Stomach (tissue), 9 donors: ENCODE measurements around the gene STXBP5L. TPM values are rescaled to one million over a fixed set of nuclear protein-coding genes. Genes with fewer than 3 reads are reported as not detected.

Experiments
- DNase-seq, 2 donors: peaks; one replicate each; pipeline versions ENCODE4 v3.0.0 to v3.0.0-alpha.2; 2013 to 2019
- H3K27ac ChIP-seq, 5 donors: fragments of 200-600 bp in 4 of 5; sonication (generic) in 4 of 5; one replicate each; pipeline ENCODE4 v1.5.1; 2013 to 2019; ENCODE audit warnings: mild to moderate bottlenecking in 1 of 5, moderate library complexity in 1 of 5
- H3K27me3 ChIP-seq, 3 donors: fragments of 200-600 bp; sonication (generic); one replicate each; pipeline ENCODE4 v1.5.1; 2017 to 2019; ENCODE audit warnings: mixed run types in 1 of 3
- H3K36me3 ChIP-seq, 4 donors: fragments of 200-600 bp; sonication (generic); 1 replicate in 3 of 4; 2 replicates in 1 of 4; pipeline ENCODE4 v1.5.1; 2016 to 2019
- H3K4me1 ChIP-seq, 4 donors: fragments of 200-600 bp; sonication (generic); one replicate each; pipeline ENCODE4 v1.5.1; 2016 to 2019
- H3K4me3 ChIP-seq, 4 donors: fragments of 200-600 bp; sonication (generic) in 3 of 4; one replicate each; pipeline ENCODE4 v1.5.1; 2016 to 2019; ENCODE audit warnings: mild to moderate bottlenecking in 1 of 4
- H3K9me3 ChIP-seq, 4 donors: fragments of 200-600 bp; sonication (generic); one replicate each; pipeline ENCODE4 v1.5.1; 2016 to 2019
- CTCF ChIP-seq, 7 experiments: fragments of 450-650 bp in 4 of 7; fragments of 200-600 bp in 3 of 7; sonication (generic) in 3 of 7; IDR thresholded peaks; one replicate each; pipeline ENCODE4 v1.5.1; 2016 to 2019; ENCODE audit warnings: antibody characterized with exemption in 7 of 7, control low read depth in 2 of 7, mild to moderate bottlenecking in 1 of 7
- EP300 ChIP-seq: sonication (generic); formaldehyde crosslinking; IDR thresholded peaks from one replicate; pipeline ENCODE4 v1.6.1; 2017; ENCODE audit warnings: antibody characterized with exemption
- POLR2A ChIP-seq, 4 donors: fragments of 450-650 bp; IDR thresholded peaks; one replicate each; pipeline ENCODE4 v1.6.1; 2016; ENCODE audit warnings: antibody characterized with exemption in 4 of 4, control low read depth in 2 of 4, mild to moderate bottlenecking in 1 of 4, moderate library complexity in 1 of 4
- POLR2AphosphoS5 ChIP-seq, 3 donors: sonication (generic); formaldehyde crosslinking; IDR thresholded peaks; one replicate each; pipeline ENCODE4 v1.6.1; 2016; ENCODE audit warnings: antibody characterized with exemption in 3 of 3
- WGBS, 5 donors: extraction: QIAGEN DNeasy Blood & Tissue Kit in 3 of 5; methylation state at CpG; one replicate each; pipeline versions ENCODE4 v1.1.5 to v1.1.7; 2013 to 2018; 5-methylcytosine and 5-hydroxymethylcytosine counted together
- intact Hi-C: fragments of 100-400 bp; cut with DNase I; formaldehyde crosslinking; loops from one replicate; pipeline ENCODE4 v1.15.1; 2023; ENCODE audit warnings: low total_unique reads
- polyA plus RNA-seq, 3 donors: library from polyadenylated mRNA; stranded (reverse); fragments of 200-250 nt; gene quantifications; one replicate each; pipeline ENCODE4 v1.2.3, GENCODE V29; 2013
- total RNA-seq, 5 donors: library from RNA; depleted of rRNA; stranded (reverse); fragments of >200 nt; gene quantifications; one replicate each; pipeline versions ENCODE4 v1.1.0 to v1.2.3, GENCODE V29; 2014 to 2016
- donor health status: healthy with polysubstance abuse.
- donor health status: Bipolar disorder and iron deficiency.
- donor health status: healthy.

Gene STXBP5L
- total and polyA plus RNA-seq, 8 donors, result 0.08 to 12.8 (median 0.42) TPM

GRCh38 chr3:121153851-121154250 lies 245.8 kb downstream of the STXBP5L start:
- no peak for DNase-seq
- H3K27ac ChIP-seq, result no peak overlapping the region
- H3K36me3 ChIP-seq, result no peaks in the 10 kb centered on the region
- H3K27me3 ChIP-seq, result no peaks in the 10 kb centered on the region
- WGBS, 5 donors, result 1 to 9% (median 3%) methylated on average over 1 of the region's 1 CpG
- H3K4me1 ChIP-seq, result no peaks in the 10 kb centered on the region
- intact Hi-C loops, result no loop called here
- TF ChIP-seq EP300 (no peak), POLR2AphosphoS5 (IDR thresholded peaks at IDR 0.05) (no peak), POLR2A (IDR thresholded peaks at IDR 0.05) (no peak), CTCF (IDR thresholded peaks at IDR 0.05) (no peak)
- no peaks in the 10 kb centered on the region for H3K9me3 ChIP-seq
- no peak overlapping the region for H3K4me3 ChIP-seq

- TF ChIP-seq CTCF (IDR thresholded peaks at IDR 0.05), result no peak
- no peak for TF ChIP-seq POLR2A (IDR thresholded peaks at IDR 0.05)
- no peak for TF ChIP-seq POLR2AphosphoS5 (IDR thresholded peaks at IDR 0.05)
- no peak for TF ChIP-seq EP300
- intact Hi-C loops, result no loop called here
- Histone ChIP-seq H3K9me3 (no peaks in the 10 kb centered on the region), H3K27ac (no peak overlapping the region), H3K4me3 (no peak overlapping the region), H3K27me3 (no peaks in the 10 kb centered on the region), H3K36me3 (no peaks in the 10 kb centered on the region), H3K4me1 (no peaks in the 10 kb centered on the region)
- 69 to 78% (median 74%) methylated on average over 1 of the region's 1 CpG for WGBS, 5 donors
- DNase-seq, result no peak
Measured at GRCh38 chr3:121155028-121155427, 247.0 kb downstream of the STXBP5L start.

GRCh38 chr3:121165397-121165837 lies 257.4 kb downstream of the STXBP5L start:
- Histone ChIP-seq H3K4me3 (no peak overlapping the region), H3K36me3 (no peaks in the 10 kb centered on the region), H3K27ac (no peak overlapping the region), H3K9me3 (peaks cover 0 to 12% (median 4%) of the 10 kb centered on the region in 4 donors), H3K27me3 (no peaks in the 10 kb centered on the region), H3K4me1 (no peaks in the 10 kb centered on the region)
- no peak for DNase-seq
- no peak for TF ChIP-seq POLR2A (IDR thresholded peaks at IDR 0.05)
- no peak for TF ChIP-seq EP300
- no peak for TF ChIP-seq POLR2AphosphoS5 (IDR thresholded peaks at IDR 0.05)
- no peak for TF ChIP-seq CTCF (IDR thresholded peaks at IDR 0.05)
- 46 to 68% (median 64%) methylated on average over 7 of the region's 7 CpGs for WGBS, 5 donors
- intact Hi-C loops, result no loop called here

GRCh38 chr3:121167374-121168139 lies 259.6 kb downstream of the STXBP5L start:
- no peak for DNase-seq
- no peak overlapping the region for H3K4me3 ChIP-seq
- H3K27me3 ChIP-seq, result no peaks in the 10 kb centered on the region
- H3K9me3 ChIP-seq, result peaks cover 0 to 26% (median 11%) of the 10 kb centered on the region in 4 donors
- intact Hi-C loops, result no loop called here
- TF ChIP-seq CTCF (IDR thresholded peaks at IDR 0.05), result no peak
- no peak for TF ChIP-seq POLR2A (IDR thresholded peaks at IDR 0.05)
- no peak for TF ChIP-seq POLR2AphosphoS5 (IDR thresholded peaks at IDR 0.05)
- TF ChIP-seq EP300, result no peak
- WGBS, 5 donors, result 58 to 66% (median 62%) methylated on average over 4 of the region's 4 CpGs
- no peaks in the 10 kb centered on the region for H3K36me3 ChIP-seq
- H3K27ac ChIP-seq, result no peak overlapping the region
- no peaks in the 10 kb centered on the region for H3K4me1 ChIP-seq
